Hypothalamus (tissue), 51 donors: ENCODE data around the gene SYNGR1.
A peak's percentile ranks its signal among the peaks of the same experiment; 100 is the strongest.
"Not testable (repeated sequence)": the region's sequence is repeated elsewhere in the genome, so short reads cannot be mapped to it uniquely, and the experiment has no call there.

Experiments used
- DNase-seq, 51 donors: peaks; one replicate each; lab custom pipeline; 2025; lab: John Stamatoyannopoulos, UW

The SYNGR1 gene

GRCh38 chr22:39349506-39349966 lies 255 bp upstream of the SYNGR1 start:
- DNase-seq: peak in 32 of 51 donors; percentile 23 to 85 (median 47)

- DNase-seq: no peak
These were observed 1.2 kb downstream of the SYNGR1 start for GRCh38 chr22:39350757-39351688.

- peak in 2 of 51 donors; percentile 21 for DNase-seq
These were observed 2.0 kb downstream of the SYNGR1 start for GRCh38 chr22:39351689-39352214.

- DNase-seq: no peak
These were observed 2.6 kb downstream of the SYNGR1 start for GRCh38 chr22:39352306-39352891.

- no peak for DNase-seq
These were observed 3.6 kb downstream of the SYNGR1 start for GRCh38 chr22:39353346-39353745.

GRCh38 chr22:39355080-39355479 lies 5.3 kb downstream of the SYNGR1 start:
- no peak for DNase-seq

GRCh38 chr22:39355805-39356204 lies 6.0 kb downstream of the SYNGR1 start:
- not testable (repeated sequence) for DNase-seq

- no peak for DNase-seq
These were observed 6.7 kb downstream of the SYNGR1 start for GRCh38 chr22:39356464-39356863.

GRCh38 chr22:39357110-39358108 lies 7.6 kb downstream of the SYNGR1 start:
- not testable (repeated sequence) for DNase-seq

- DNase-seq: not testable (repeated sequence)
These were observed 8.4 kb downstream of the SYNGR1 start for GRCh38 chr22:39358197-39358596.

GRCh38 chr22:39359659-39360195 lies 9.9 kb downstream of the SYNGR1 start:
- DNase-seq: no peak

GRCh38 chr22:39360242-39360641 lies 10.5 kb downstream of the SYNGR1 start:
- no peak for DNase-seq

GRCh38 chr22:39360674-39361413 lies 11.1 kb downstream of the SYNGR1 start:
- DNase-seq: no peak

GRCh38 chr22:39361496-39361895 lies 11.7 kb downstream of the SYNGR1 start:
- no peak for DNase-seq

- DNase-seq: no peak
These were observed 12.5 kb downstream of the SYNGR1 start for GRCh38 chr22:39362271-39362670.

- DNase-seq: no peak
These were observed 13.1 kb downstream of the SYNGR1 start for GRCh38 chr22:39362932-39363331.

- DNase-seq: no peak
These were observed 14.1 kb downstream of the SYNGR1 start for GRCh38 chr22:39363751-39364515.

GRCh38 chr22:39364714-39365491 lies 15.1 kb downstream of the SYNGR1 start:
- no peak for DNase-seq
